HTR-8/SVneo (cell line): Measurements from ENCODE around the gene ELN.

Experiments used
- DNase-seq: peaks from one replicate; pipeline ENCODE4 v3.0.0; 2011; ENCODE audit warnings: low spot score, mixed read lengths; ENCODE audit not compliant: insufficient read length
- FAIRE-seq: peaks from 2 replicates; lab custom pipeline; 2011; peaks lifted over from hg19 to GRCh38; lab: Jason Lieb, UNC

ELN gene

GRCh38 chr7:74116356-74116755 is 88.4 kb downstream of the ELN start:
- FAIRE-seq (no peak), DNase-seq (no peak)
